HTERT RPE-1 (cell line): ENCODE results near the gene SMIM22.

ENCODE experiments used
- in situ Hi-C: fragments of 300-500 bp; cut with MboI; formaldehyde crosslinking; loops from 4 replicates; pipeline ENCODE4 v1.14.3; 2020; ENCODE audit warnings: low sequenced_read_pairs

The SMIM22 gene

DNA sequence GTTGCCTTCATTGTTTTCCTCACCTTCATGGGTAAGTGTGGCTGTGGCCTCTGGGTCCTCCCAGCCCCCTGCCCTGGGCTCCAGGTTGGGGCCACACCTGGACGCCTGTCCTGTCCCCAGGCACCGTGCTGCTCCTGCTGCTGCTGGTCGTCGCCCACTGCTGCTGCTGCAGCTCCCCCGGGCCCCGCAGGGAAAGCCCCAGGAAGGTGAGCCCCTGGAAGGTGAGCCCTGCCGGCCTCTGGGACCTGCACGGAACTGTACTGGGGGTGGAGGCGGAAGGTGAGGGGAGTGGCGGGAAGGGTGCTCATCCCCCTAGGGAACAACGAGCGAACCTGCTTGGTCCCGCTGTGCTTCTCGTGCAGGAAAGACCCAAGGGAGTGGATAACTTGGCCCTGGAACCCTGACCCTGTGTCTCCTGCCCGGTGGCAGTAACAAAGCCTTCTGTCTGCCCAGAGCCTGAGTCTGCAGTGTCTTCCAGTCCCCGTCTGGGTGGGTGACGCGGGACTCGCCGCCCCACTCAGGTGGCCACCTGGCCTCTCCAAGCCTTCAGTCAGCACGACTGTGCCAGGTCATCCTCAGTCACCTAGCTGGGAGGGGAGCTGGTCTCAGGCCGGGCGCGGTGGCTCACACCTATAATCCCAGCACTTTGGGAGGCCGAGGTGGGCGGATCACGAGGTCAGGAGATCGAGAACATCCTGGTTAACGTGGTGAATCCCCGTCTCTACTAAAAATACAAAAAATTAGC is 831 bp downstream of the SMIM22 start:
- in situ Hi-C loops = no loop called here

DNA sequence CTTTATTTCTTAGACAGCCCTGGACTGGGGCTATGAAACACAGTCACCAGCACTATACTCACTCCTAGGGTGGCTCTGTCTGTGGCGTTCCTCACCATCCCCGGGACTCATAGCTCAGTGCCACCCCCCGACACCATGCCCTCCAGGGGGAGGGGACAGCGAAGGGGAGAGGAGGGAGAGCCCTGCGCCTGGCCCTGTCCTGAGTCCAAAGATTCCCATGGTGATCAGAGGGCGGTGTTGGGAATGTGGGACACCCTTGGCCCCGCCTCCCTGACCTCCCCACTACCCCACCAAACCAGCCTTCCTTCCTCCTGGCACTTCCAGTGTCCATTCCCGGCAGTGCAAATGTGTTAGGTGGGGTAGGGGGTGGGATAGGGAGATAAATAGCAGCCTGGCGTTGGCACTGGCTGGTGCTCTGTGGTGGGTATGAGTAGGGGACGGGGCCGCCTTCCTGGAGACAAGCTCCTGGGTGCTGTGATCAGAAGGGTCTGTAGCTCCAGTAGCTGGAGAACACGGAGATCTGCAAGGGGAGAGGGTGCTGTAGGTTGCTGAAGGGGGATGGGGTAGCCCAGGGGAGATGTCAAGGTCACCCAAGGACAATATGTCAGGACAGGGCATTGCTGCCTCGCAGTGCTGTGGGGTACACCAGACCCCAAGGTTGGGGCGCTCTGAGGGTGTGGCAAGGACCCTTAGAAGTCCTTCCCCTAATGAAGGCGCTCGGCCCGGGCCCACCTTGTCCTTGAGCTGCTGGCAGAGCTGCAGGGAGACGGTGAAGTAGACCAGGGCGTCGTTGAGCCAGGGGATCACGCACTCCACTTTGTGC is 2.0 kb downstream of the SMIM22 start:
- in situ Hi-C loops = no loop called here

DNA sequence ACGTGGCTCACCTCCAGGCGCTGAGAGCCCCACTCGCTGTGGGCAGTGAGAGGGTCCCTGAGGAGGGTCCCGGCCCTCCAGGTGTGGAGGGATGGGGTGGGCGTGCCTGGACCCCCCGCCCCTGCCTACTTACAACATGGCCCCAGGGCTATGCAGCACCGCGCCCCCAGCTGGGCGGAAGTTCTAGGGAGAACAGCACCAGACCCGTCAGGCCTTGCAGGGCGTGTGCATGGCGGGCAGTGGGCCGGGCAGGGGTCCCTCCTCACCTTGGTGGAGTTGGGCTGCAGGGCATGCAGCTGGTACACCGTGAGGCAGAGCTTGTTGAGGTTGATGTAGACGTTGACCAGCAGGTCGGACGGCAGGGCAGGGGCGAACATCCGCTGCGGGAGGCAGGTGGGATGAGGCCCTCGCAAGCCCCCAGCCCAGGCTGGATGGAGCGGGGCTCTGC is 2.7 kb downstream of the SMIM22 start:
- in situ Hi-C loops = no loop called here

DNA sequence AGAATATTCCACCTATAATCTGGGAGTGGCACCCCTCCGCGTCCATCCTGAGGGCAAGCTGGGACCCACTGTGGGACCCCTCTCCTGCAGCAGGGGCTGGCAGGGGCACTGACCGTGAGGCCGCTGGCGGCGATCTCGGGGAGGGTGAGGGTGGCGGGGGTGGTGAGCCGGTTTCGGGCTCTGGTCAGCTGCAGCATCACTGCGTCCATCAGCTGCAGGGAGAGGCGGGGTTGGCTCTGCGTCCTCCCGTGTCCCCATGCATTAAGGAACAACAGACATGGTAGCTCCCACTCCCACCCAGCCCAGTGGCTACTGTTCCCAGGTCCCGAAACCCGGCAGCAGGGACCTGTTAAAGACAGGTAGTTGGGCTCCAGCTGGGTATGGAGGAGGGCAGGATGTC is 3.3 kb downstream of the SMIM22 start:
- in situ Hi-C loops = no loop called here

DNA sequence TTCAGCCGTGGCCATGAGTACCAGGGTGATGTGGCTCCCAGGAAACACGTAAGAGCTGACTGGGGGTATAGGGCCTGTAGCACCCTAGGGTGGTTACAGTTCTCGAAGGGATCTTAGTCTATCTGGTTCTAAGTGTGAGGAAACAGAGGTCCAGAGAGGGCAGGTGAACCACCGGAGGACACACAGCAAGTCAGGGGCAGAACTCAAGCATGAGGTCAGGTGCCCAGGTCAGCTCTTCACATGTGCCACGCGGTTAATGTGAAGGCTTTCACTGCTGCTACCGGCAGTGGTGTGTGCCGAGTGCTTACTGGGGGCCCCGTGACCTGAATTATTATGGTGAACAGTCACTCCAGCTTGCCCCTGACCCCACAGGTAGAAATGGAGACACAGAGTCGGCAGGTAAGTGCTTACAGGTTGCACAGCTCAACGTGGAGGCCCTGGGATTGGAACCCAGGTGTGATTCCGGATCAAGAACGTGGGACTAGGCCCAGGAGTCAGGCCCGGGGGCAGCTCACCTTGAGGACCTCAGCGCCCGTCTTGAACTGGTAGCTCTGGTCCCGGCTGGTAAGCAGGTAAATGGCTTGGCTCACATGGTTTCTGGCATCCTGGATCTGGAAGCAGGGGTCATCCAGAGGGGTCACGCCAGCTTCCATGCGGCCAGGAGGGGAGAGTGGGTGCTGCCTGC is 4.1 kb downstream of the SMIM22 start:
- in situ Hi-C loops = no loop called here

DNA sequence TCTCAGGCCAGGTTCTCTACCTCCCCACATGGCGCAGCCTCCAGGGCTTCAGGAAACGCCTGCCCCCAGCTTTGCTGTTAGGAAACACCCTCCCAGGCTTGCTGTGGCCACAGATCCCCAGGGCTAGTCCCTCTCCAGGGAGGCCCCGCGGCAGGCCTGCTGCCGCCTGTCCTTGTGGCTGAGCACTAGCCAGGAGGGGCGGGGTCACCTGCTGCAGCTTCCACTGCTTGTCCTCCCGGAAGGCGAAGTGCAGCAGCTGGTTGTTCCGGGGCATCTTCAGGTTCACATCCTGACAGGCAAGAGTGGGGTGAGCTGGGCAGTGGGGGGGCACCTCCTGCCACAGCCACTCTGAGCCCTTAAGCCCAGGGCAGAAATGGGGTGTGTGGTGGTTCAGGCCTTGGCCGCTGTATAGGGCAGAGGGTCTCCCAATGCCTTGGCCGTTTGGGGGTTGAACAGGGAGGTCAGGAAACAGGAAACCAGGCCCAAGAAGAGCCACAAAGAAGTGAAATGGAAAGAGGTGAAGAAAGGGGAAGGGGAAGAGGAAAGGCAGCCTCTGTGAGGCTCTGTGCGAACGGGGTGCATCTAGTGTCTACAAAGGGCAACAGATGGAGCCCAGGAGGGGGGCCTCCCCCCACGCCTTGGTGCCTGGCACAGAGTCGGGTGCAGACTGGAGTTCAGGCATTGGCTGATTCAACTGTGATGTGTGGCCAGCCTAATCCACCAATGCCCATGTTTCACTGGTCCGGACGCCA is 5.3 kb downstream of the SMIM22 start:
- in situ Hi-C loops = no loop called here

DNA sequence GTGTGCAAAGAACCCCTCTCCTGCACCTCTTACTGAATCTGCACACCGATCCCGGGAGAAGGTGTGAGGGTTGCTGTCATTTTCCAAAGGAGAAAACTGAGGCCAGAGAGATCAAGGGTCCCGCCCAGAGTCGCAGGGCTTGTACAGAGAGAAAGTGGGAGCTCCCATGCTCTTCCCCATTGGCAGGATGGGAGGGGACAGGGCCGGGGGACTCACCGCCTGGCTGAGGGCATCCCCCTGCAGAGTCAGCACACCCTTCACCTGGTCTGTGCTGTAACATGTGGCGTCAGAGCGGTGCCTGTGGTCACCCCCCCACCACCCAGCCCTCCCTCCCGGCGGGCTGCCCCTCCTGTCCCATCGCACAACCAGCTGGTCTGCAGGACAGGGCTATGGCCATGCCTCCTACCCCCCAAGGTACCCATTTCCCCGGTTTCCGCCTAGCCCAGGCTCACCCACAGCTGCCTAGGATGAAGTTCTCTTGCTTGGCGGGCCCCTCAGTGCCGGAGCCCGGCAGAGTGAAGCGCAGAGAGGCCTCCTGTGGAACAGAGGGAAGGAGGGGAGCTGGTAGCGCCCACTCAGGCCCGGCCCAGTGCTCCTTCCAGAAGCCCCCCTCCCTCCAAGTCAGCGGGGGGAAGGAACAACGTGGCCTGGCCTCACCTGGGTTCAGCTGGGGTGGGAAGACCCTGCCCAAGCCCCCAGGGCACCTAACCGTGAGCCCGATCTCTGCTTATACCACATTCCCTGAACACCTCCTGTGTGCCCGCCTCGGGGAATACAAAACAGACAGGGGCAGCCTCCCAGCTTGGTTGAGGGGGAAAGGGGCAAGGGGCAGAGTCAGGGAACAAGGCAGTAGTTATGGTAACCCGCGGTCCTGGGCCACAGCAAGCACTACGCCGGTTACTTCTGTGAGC is 6.1 kb downstream of the SMIM22 start:
- in situ Hi-C loops = no loop called here

DNA sequence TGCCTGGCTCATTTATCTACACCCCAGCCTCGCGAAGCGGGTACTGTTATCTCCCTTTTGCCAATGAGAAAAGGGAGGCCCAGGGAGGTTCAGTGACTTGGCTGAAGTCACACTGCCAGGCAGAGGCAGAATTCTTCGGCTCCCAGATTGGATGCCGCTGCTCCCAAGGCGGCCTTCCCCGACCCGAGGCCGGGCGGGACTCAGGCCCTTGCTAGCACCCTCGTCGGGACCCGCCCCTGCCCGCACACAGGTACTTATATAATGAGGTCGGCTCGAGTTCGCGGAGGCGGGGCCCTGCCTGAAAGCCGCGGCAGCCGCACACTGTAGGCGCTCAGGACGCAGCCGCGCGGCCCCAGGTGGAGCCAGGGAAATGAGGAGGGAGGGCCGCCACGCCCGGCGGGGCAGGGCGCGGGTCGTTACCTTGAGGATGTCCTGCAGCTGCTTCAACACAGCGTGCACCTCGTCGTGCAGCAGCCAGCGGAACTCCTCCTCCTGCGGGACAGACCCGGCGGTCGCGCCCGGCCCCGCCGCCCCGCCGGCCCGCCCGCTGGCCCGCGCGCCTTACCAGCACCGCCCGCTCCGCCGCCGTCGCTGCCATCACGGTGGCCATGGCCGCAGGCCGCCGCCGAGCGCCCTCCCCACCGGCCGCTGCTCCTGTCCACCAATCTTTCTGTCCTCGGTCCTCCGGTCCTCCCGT is 6.9 kb downstream of the SMIM22 start, which contains the start of gene ROGDI:
ROGDI (minus strand) TSS at position 672 of the 697 bp plus-strand sequence; CDS start at position 610, 62 bp downstream.
- in situ Hi-C loops = no loop called here

DNA sequence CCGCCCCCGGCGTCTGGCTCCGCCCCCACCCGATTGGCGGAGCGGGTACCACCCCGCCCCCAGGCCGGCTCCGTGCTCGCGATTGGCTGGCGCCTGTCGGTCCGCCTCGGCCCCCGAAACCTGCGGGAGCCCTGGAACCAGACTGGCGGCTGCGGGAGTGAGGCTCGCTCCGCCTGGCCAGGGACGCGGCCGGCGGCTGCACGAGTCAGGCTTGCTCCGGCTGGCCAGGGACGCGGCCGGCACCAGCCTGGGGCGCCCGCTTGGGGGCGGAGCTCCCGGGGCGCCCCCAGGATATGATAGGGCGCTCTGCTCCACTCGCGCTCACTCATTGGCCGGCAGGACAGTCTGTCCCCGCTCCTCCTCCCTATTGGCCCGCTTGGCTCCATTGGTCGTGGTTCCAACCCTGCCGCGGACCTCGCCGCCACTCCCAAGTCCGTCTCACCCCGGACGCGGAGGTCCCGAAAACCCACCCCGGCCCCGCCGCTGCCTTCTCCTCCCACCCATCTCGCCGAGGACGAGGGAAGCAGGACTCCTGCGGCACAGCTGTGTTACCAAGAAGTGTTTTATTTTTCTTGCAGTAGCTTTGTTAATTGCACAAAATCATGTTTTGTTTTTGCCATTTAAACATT is 7.6 kb downstream of the SMIM22 start:
- in situ Hi-C loops = no loop called here

DNA sequence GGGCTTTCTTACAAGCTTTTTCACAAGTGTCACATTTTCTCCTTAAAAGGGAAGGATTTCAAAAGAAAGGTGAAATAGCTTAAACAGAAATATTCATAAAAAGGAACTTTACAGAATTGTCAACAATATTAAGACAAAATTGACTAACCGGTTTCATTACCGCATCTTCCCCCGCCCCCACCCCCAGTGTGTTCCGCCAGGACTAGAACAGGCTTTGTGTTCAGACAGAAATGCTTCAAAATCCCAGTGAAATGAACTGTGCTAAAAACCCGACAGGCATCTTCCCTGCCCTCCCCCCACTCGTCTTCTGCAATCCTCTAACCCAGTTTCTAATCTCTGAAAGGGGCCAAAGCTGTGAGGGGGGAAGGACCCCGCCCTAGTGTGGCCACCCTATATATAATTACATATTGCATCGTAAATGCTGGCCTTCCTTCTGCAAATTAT is 8.3 kb downstream of the SMIM22 start:
- in situ Hi-C loops = no loop called here

DNA sequence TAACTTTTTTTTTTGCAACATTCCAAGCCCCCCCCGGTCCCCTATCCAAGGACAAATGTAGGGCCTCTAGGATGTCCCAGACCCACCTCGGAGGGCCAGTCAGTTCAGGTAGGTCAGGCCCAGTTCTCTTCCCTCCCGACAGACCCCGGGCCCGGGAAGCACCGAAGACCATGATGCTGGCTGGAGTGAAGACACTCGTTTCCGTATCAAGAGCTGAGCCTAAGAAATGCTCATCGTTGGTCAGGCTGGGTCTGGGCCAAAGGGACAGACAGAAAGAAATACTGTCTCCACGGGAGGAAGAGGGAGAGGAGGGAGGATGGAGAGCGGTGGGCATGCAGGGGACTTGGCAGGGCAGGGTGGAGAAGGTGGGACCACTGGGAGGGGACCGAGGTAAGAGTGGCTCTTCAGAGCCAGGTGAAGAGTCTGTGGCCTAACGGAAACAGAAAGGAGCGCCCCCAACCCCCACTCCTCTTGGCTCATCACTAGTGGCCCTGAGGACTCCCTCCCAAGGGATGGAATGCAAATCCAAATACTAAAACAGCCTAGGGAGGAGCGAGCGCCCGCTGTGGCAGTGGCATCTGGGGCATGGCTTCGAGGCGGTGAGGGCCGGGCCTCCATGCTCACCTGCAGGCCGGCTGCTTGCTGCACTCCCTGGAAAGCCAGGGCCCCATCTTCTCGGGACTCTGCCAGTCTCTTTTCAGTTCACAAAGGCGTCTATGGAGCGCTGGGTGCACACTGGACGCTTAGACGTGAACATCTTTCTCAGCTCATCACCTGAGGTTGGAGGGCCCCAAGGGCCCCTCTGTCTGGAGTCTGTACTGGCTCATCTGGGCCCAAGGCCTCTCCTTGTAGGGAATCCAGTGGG is 9.0 kb downstream of the SMIM22 start:
- in situ Hi-C loops = no loop called here

DNA sequence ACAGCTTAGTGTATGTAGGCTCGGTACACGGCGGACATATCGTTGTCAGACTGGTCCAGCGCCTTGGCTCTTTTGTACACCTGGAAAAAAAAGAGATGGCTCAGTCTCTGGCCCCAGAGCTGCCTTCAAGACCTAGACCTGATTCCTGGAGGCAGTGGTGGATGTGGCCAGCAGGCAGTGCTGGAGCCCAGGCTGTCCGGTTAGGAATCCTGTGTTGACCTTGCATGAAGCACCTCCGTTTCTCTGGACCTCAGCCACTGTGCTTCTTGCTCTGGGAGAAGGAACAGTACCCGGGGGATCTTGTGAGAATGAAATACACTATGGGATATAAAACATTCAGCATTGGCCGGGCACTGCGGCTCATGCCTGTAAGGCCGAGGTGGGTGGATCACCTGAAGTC is 10.1 kb downstream of the SMIM22 start:
- in situ Hi-C loops = no loop called here

DNA sequence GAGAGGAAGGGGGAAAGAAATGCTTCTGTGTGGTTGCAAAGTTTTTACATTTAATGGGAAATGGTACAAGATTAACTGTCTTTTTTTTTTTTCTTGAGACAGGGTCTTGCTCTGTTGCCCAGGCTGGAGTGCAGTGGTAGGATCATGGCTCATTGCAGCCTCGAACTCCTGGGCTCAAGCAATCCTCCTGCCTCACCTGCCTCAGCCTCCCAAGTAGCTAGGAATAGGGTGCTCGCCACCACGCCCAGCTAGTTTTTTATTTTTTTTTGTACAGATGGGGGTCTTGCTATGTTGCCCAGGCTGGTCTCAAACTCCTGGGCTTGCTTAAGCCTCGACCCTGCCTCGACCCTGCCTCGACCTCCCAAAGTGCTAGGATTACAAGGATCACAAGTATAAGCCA is 11.1 kb downstream of the SMIM22 start:
- in situ Hi-C loops = no loop called here

DNA sequence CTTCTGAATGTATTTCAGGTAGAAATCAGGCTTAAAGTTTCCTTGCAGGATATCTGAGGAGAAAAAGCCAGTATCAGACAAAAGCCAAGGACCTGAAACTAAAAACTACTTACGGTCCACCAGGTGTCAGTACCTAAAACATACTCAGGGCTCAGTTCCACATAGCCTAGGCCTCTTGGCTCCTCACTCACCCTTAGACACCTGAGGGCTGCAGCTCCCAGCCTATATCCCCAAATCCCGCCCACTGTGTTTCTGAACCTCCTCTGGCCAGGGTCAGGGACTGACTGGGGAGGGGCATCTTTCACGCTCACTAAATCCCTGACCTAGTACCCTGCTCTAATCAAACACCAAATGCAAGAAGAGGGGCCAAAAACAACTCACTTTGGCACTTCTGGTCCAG is 16.1 kb downstream of the SMIM22 start:
- in situ Hi-C loops = no loop called here

DNA sequence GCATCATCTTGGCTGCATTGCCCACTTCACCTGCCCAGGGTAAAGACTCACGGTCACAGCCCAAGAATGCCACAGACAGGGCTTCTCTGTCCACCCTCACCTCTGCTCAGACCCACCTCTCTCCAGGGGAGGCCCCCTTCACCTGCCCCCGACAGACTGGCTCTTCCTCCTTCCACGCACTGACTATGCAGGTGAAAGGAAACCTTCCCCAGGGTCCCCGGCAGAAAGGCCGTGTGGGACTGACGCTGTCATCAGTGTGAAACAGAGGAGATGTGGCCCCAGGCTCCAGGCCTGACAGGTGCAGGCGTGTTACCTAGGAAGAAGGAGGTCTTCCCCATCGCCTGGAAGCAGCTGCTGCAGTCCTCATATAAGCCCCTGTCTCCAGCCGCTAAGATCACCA is 16.6 kb downstream of the SMIM22 start:
- in situ Hi-C loops = no loop called here

DNA sequence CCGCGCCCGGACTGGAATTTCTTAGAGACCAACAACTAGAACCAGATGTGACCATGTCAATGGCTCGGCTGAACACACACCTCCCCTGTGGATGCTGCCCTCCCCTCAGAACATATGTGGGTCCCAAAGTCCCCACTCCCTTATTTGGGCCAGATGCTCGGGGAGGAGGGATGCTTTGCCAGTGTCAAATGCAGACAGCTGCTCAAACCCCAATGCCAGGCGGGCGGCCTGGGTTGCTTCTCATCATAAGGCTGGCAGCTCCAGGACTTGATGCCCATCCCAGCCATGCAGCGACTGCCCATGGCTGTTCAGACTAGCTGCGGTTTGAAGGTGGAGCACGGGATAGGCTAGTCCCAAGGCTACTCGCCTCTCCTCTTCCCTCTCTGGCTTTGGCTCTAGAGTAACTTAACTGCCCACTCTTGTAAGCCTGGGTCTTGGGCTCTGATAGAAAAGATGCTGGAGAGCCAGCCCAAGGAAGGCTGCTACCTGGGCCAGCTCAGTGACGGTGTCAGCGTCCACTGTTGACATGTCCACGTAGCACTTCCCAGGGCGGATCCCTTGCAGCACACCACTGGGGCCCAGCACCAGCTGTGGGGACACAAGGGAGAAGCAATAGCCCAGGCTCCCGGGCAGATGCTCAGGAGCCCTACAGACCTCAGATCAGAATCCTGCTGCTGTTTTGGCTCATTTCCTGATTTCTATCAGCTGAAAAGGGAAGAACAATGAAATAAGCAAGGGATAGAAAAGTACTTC is 18.3 kb downstream of the SMIM22 start:
- in situ Hi-C loops = no loop called here

DNA sequence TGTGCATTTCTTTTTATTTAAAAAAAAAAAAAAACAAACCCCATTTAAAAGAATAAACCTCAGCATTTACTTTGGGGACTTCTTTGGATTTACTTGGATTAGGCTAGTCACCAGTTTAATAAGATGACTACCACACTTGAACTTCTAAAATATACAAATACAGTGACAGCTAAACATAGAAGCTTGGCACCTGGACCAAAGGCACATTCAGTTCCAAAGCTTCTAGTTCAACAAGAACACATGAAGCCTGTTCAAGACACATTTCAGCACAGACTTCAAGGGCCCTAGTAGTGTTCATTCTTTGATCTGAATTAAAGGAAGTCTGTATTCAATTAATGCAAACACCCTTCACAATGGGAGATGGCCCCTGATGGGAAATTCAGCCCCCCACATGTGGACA is 18.9 kb downstream of the SMIM22 start:
- in situ Hi-C loops = no loop called here
